Measurements from ENCODE around the gene AP1S1. TPM values are rescaled to one million over a fixed set of nuclear protein-coding genes. Genes with fewer than 3 reads are reported as not detected.
"Not testable (repeated sequence)": the region's sequence is repeated elsewhere in the genome, so short reads cannot be mapped to it uniquely, and the experiment has no call there.

The AP1S1 gene
- total RNA-seq, 2 experiments from 2014 or later, result 3.0 to 3.9 TPM

- Histone ChIP-seq H3K27me3 (ENCODE audit: control insufficient read depth in 1 of 2, insufficient read depth in 2 of 2, low read length in 2 of 2) (peaks cover 0 to 4% of the 10 kb centered on the region in 2 experiments), H3K9me3 (ENCODE audit: control insufficient read depth in 1 of 2, insufficient read depth in 1 of 2, low read length in 2 of 2) (no peaks in the 10 kb centered on the region), H3K36me3 (ENCODE audit: insufficient read depth, low read length) (no peaks in the 10 kb centered on the region), H3K4me3 (ENCODE audit: low read length) (no peak overlapping the region), H3K4me1 (ENCODE audit: insufficient read depth, low read length) (no peaks in the 10 kb centered on the region), H3K27ac (ENCODE audit: low read depth in 1 of 2, low read length in 2 of 2) (no peak overlapping the region)
- H3K4me3 Mint-ChIP-seq, result no peak overlapping the region
- ATAC-seq (ENCODE audit: poor library complexity) (no peak), DNase-seq (no peak)
- no peak for TF ChIP-seq CTCF (IDR thresholded peaks at IDR 0.05)
- no peak overlapping the region for H3K27ac Mint-ChIP-seq
- no peaks in the 10 kb centered on the region for H3K4me1 Mint-ChIP-seq (ENCODE audit: low read depth)
- H3K36me3 Mint-ChIP-seq (ENCODE audit: low read depth), result no peaks in the 10 kb centered on the region
- POLR2A ChIA-PET, result no interaction called here
- peaks cover 14% of the 10 kb centered on the region for H3K27me3 Mint-ChIP-seq
- intact Hi-C loops (cut with DNase I, micrococcal nuclease), result no loop called here
- CTCF ChIA-PET, result no interaction called here
- H3K9me3 Mint-ChIP-seq, result no peaks in the 10 kb centered on the region
Observed at GRCh38 chr7:101109368-101109767, 44.9 kb upstream of the AP1S1 start.

GRCh38 chr7:101111261-101111660, 43.0 kb upstream of the AP1S1 start:
- Mint-ChIP-seq H3K4me3 (no peak overlapping the region), H3K36me3 (ENCODE audit: low read depth) (no peaks in the 10 kb centered on the region), H3K27me3 (peaks cover 5% of the 10 kb centered on the region), H3K9me3 (no peaks in the 10 kb centered on the region), H3K4me1 (ENCODE audit: low read depth) (no peaks in the 10 kb centered on the region), H3K27ac (no peak overlapping the region)
- ChIA-PET POLR2A (no interaction called here), CTCF (interaction anchor here (1.2 kb wide), 1 partner anchor 33 kb away, joined by 4 read pairs; no protein-coding TSS in a partner anchor)
- Histone ChIP-seq H3K27ac (ENCODE audit: low read depth in 1 of 2, low read length in 2 of 2) (no peak overlapping the region), H3K4me3 (ENCODE audit: low read length) (no peak overlapping the region), H3K36me3 (ENCODE audit: insufficient read depth, low read length) (no peaks in the 10 kb centered on the region), H3K27me3 (ENCODE audit: control insufficient read depth in 1 of 2, insufficient read depth in 2 of 2, low read length in 2 of 2) (no peaks in the 10 kb centered on the region), H3K4me1 (ENCODE audit: insufficient read depth, low read length) (no peaks in the 10 kb centered on the region), H3K9me3 (ENCODE audit: control insufficient read depth in 1 of 2, insufficient read depth in 1 of 2, low read length in 2 of 2) (peaks cover 0 to 4% of the 10 kb centered on the region in 2 experiments)
- DNase-seq, result no peak
- intact Hi-C loops (cut with DNase I, micrococcal nuclease), result no loop called here
- no peak for ATAC-seq (ENCODE audit: poor library complexity)
- TF ChIP-seq CTCF (IDR thresholded peaks at IDR 0.05), result no peak

GRCh38 chr7:101112233-101112632, 42.0 kb upstream of the AP1S1 start:
- CTCF ChIA-PET, result interaction anchor here (1.2 kb wide), 1 partner anchor 32 kb away, joined by 4 read pairs; no protein-coding TSS in a partner anchor
- Mint-ChIP-seq H3K9me3 (no peaks in the 10 kb centered on the region), H3K27me3 (peaks cover 4% of the 10 kb centered on the region), H3K4me1 (ENCODE audit: low read depth) (no peaks in the 10 kb centered on the region), H3K27ac (no peak overlapping the region), H3K36me3 (ENCODE audit: low read depth) (no peaks in the 10 kb centered on the region), H3K4me3 (no peak overlapping the region)
- no peak overlapping the region for H3K27ac ChIP-seq (ENCODE audit: low read depth in 1 of 2, low read length in 2 of 2)
- no peak for DNase-seq
- no peak for ATAC-seq (ENCODE audit: poor library complexity)
- intact Hi-C loops (cut with DNase I, micrococcal nuclease), result no loop called here
- no peak overlapping the region for H3K4me3 ChIP-seq (ENCODE audit: low read length)
- POLR2A ChIA-PET, result no interaction called here
- peaks cover 0 to 4% of the 10 kb centered on the region in 2 experiments for H3K9me3 ChIP-seq (ENCODE audit: control insufficient read depth in 1 of 2, insufficient read depth in 1 of 2, low read length in 2 of 2)
- H3K36me3 ChIP-seq (ENCODE audit: insufficient read depth, low read length), result no peaks in the 10 kb centered on the region
- H3K4me1 ChIP-seq (ENCODE audit: insufficient read depth, low read length), result no peaks in the 10 kb centered on the region
- no peak for TF ChIP-seq CTCF (IDR thresholded peaks at IDR 0.05)
- H3K27me3 ChIP-seq (ENCODE audit: control insufficient read depth in 1 of 2, insufficient read depth in 2 of 2, low read length in 2 of 2), result no peaks in the 10 kb centered on the region

GRCh38 chr7:101113140-101113539, 41.1 kb upstream of the AP1S1 start:
- H3K36me3 ChIP-seq (ENCODE audit: insufficient read depth, low read length); POLR2A ChIA-PET: not testable (repeated sequence)

More at GRCh38 chr7:101113140-101113539, 41.1 kb upstream of the AP1S1 start:
- H3K27me3 Mint-ChIP-seq; H3K36me3 Mint-ChIP-seq (ENCODE audit: low read depth); H3K9me3 Mint-ChIP-seq; DNase-seq; ATAC-seq (ENCODE audit: poor library complexity); intact Hi-C loops (cut with DNase I, micrococcal nuclease); CTCF ChIA-PET; H3K4me3 ChIP-seq (ENCODE audit: low read length); H3K4me1 ChIP-seq (ENCODE audit: insufficient read depth, low read length); H3K4me3 Mint-ChIP-seq; H3K4me1 Mint-ChIP-seq (ENCODE audit: low read depth); H3K27ac Mint-ChIP-seq; H3K27me3 ChIP-seq (ENCODE audit: control insufficient read depth in 1 of 2, insufficient read depth in 2 of 2, low read length in 2 of 2); H3K9me3 ChIP-seq (ENCODE audit: control insufficient read depth in 1 of 2, insufficient read depth in 1 of 2, low read length in 2 of 2); H3K27ac ChIP-seq (ENCODE audit: low read depth in 1 of 2, low read length in 2 of 2): not testable (repeated sequence)

Data from CD4-positive, alpha-beta T cell (primary cell).